Hematopoietic multipotent progenitor cell treated with erythropoietin and hydrocortisone succinate and interleukin-3 and kit ligand, for 4 days (in vitro differentiated cells): ENCODE measurements around the gene ARL6.
"Not testable (repeated sequence)": the region's sequence is repeated elsewhere in the genome, so short reads cannot be mapped to it uniquely, and the experiment has no call there.

ENCODE experiments used
- DNase-seq: peaks from one replicate; pipeline ENCODE4 v3.0.0-alpha.2; 2015

Gene ARL6

GRCh38 chr3:97821774-97822358 is 57.3 kb downstream of the ARL6 start, which contains the start of gene CRYBG3:
CRYBG3 (plus strand) TSS chr3:97822011; CDS start chr3:97822207, 196 bp downstream.
- peak; percentile 92 for DNase-seq

DNA sequence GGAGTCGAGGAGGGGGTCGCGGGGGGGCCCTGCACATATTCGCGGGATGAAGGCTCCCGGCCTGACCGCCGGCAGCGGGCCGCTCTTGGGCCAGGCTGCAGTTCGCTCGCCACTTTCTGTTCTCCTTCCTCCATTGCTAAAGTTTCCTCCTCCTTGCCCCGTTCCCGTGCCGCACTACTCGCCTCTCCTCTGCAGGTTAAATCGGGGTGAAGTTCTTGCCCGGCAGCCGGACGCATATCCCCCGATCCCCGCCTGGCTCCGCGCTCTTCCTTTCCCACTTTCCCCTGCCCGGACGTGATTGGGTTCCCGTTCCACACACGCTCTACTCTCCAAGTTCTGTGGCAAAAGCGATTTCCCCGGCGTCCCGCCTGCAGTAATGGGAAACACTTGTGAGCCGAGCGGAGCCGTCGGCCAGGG is 57.8 kb downstream of the ARL6 start:
- peak; percentile 17 for DNase-seq

GRCh38 chr3:97823046-97824004 is 58.8 kb downstream of the ARL6 start:
- peak; percentile 10 for DNase-seq

GRCh38 chr3:97825101-97825500 is 60.5 kb downstream of the ARL6 start:
- no peak for DNase-seq

GRCh38 chr3:97827741-97828471 is 63.3 kb downstream of the ARL6 start:
- no peak for DNase-seq

DNA sequence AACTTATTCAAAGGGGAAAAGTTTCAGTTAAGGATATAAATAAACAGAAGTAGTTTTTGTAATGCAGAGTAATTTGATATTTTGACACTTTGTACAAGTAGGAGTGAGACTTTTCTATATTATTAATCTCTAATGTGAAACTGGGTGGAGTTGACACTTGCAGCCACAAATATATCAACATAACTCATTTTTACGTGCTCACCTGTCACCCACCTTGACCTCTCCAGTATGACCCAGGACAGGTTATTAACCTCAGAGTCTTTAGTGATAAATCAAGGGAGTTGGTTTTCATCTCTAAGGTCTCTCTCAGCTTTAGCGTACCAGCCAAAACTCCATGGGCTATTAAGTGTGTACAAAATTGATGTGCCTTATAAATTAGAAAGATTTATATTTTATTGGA is 64.6 kb downstream of the ARL6 start:
- no peak for DNase-seq

DNA sequence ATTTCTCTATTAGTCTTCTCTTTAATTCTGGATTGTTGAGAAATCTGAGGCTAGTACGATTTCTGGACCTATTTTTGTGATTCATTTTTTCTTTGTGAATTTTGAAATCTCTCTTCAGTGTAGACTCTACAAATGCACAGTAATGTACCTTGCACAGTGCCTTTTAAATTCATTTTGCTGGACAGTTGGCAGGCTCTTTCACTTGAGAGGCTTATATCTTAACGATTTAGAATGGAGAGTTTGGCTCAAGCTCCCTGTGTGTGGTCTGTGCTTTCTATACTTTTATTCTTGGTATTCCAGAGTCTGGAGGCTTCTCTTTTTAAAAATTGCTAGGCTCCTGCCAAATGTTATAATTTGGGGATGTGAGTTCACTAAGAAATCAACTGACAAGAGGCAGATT is 66.1 kb downstream of the ARL6 start:
- no peak for DNase-seq

DNA sequence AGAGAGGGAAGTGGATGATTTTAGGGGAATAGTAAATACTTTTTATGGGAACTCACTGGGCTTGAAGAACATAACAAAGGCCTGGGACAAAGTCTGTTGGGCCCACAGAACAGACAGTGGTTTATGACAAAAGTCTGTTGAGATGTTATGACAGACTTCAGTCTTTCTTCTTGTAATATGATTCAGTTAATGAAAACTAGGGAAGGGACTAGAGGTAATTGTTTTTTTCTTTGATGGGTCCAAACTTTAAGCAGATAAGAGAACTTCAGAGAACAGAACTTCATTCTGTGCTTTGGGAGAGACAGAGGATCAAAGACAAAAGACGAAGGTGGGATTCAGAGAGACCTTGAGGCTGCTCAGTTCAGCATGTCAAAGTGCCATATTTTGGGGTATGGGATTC is 66.6 kb downstream of the ARL6 start:
- no peak for DNase-seq

DNA sequence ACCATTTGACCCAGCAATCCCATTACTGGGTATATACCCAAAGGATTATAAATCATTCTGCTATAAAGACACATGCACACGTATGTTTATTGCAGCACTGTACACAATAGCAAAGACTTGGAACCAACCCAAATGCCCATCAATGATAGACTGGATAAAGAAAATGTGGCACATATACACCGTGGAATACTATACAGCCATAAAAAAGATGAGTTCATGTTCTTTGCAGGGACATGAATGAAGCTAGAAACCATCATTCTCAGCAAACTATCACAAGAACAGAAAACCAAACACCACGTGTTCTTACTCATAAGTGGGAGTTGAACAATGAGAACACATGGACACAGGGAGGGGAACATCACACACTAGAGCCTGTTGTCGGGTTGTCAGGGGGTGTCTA is 68.6 kb downstream of the ARL6 start:
- DNase-seq = not testable (repeated sequence)

GRCh38 chr3:97835761-97836160 is 71.2 kb downstream of the ARL6 start:
- DNase-seq = no peak

- DNase-seq = no peak
Observed at GRCh38 chr3:97838393-97838792, 73.8 kb downstream of the ARL6 start.

DNA sequence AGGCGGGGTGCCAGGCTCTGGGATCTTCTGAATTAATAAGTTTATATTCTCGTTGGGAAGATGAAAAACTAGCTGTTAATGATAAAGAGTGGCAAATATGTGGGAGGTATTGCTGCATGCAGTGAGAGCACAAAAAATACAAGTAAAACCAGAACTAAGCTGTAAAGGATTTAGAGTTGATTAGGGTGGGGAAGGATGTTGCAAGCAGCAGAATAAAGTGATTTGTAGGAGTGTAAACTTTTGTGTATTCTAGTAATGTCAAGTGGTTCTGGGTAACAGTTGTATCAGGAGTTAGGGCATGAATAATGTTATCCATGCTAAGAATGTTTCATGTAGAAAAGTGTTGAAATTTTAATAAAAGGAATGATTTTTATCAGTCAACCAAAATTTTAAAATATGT is 75.4 kb downstream of the ARL6 start:
- no peak for DNase-seq

GRCh38 chr3:97841304-97841703 is 76.7 kb downstream of the ARL6 start:
- no peak for DNase-seq

GRCh38 chr3:97841956-97842355 is 77.4 kb downstream of the ARL6 start:
- DNase-seq = no peak

DNA sequence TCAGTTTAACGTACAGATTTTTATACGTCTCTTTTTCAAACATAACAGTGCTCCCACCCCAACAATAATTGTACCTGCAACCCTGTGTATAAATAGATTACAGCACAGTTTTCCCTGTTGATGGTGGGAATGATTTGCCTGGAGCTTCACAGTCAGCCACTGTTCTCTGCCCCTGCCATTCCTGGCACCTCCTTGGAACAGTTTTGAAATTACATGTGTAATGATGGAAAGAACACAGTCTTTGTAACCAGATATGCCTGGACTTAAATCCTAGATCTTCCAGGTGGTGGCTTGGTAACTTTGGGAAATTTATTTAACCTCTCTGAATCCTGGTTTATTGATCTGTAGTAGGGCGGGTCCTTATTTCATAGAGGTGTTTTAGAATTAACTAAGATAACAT is 84.2 kb downstream of the ARL6 start:
- no peak for DNase-seq
